NOMO-1 treated with DMSO at 0.1 percent for 48 hours (cell line): ENCODE results near the gene DOCK2.
A peak's percentile ranks its signal among the peaks of the same experiment; 100 is the strongest.
"Not testable (repeated sequence)": the region's sequence is repeated elsewhere in the genome, so short reads cannot be mapped to it uniquely, and the experiment has no call there.

Source experiments
- DNase-seq: peaks from one replicate; lab custom pipeline; 2025; ENCODE audit not compliant: unreplicated experiment; lab: John Stamatoyannopoulos, UW

DOCK2 gene

GRCh38 chr5:169753795-169754194 lies 116.7 kb downstream of the DOCK2 start:
- DNase-seq, result peak; percentile 43

GRCh38 chr5:169754737-169755136 lies 117.7 kb downstream of the DOCK2 start:
- DNase-seq, result no peak

GRCh38 chr5:169756071-169756765 lies 119.1 kb downstream of the DOCK2 start:
- no peak for DNase-seq

GRCh38 chr5:169757016-169757415 lies 119.9 kb downstream of the DOCK2 start:
- no peak for DNase-seq

DNA sequence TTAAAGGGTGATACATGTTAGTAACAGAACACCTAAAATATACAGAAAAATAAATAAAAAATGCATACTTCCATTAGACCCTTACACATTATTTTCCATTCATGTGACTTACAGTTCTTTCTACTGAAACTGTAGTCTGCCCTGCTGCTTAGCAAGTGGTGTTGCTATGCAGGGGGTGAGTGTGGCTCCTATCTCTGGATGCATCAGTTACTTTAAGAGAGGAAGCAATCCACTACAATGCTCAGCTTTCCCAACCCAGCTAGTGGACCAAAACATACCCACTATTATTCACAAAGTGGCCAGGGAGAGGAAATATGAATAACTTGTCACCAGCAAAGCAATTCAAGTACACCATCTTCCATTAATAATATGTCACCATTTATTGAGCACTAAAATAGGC lies 121.8 kb downstream of the DOCK2 start:
- no peak for DNase-seq

- DNase-seq, result no peak
These were observed 123.2 kb downstream of the DOCK2 start for GRCh38 chr5:169760229-169760628.

GRCh38 chr5:169762338-169763095 lies 125.4 kb downstream of the DOCK2 start:
- no peak for DNase-seq

DNA sequence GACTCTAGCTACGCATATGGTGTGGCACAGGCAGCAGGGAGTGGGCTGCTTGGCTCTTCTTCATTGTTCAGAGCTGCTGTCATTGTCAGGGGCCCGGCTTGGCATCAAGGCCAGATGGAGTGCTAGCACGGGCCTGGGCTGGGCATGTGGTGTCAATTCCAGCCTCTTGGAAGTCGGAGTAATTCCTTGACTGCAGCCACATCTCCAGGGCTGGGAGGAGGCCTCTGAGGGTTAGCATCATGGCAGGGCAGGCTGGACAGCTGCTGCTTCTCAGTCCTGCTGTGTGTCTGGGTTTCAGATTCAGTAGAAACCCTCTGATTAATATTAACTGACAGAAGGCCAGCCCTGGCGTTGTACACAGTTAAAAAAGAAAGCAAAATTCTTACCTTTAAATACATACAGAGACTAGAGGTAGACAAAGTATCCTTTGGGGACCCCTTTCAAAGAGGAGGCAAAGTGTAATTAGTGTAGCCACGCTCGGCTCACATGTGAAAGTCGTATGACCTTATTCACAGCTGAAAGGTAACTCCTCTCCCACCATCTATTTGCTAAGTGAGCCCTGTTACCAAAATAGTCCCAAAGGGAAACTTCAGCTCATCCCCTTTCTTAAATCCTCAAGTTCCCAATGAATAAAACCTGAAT lies 126.4 kb downstream of the DOCK2 start:
- DNase-seq, result no peak

- no peak for DNase-seq
These were observed 126.9 kb downstream of the DOCK2 start for GRCh38 chr5:169764018-169764378.

GRCh38 chr5:169765176-169765996 lies 128.3 kb downstream of the DOCK2 start:
- DNase-seq, result no peak

- DNase-seq, result not testable (repeated sequence)
These were observed 129.9 kb downstream of the DOCK2 start for GRCh38 chr5:169766943-169767342.

GRCh38 chr5:169767938-169768337 lies 130.9 kb downstream of the DOCK2 start:
- DNase-seq, result no peak

- no peak for DNase-seq
These were observed 131.3 kb downstream of the DOCK2 start for GRCh38 chr5:169768416-169768815.

GRCh38 chr5:169770109-169770508 lies 133.0 kb downstream of the DOCK2 start:
- no peak for DNase-seq

- DNase-seq, result no peak
These were observed 135.2 kb downstream of the DOCK2 start for GRCh38 chr5:169772256-169772655.

DNA sequence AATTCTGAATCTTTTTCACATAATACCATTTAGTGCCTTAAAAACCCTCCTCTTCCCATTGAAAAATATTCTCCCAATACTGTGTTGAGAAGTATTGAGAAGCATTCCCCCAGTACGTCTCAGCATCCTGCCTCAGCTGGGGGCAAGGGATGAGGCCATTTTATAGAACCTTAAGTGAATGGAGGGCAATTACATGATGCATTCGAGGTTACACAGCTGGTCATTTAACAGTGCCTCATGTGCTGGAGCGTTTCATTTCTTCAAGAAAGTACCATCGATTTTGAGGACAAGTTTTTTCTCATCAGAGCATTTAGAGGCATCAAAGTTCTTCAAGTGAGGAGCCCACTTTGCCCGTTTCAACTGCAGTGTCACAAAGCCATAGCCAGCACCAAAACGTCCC lies 135.6 kb downstream of the DOCK2 start:
- no peak for DNase-seq

GRCh38 chr5:169777159-169777558 lies 140.1 kb downstream of the DOCK2 start:
- DNase-seq, result no peak

DNA sequence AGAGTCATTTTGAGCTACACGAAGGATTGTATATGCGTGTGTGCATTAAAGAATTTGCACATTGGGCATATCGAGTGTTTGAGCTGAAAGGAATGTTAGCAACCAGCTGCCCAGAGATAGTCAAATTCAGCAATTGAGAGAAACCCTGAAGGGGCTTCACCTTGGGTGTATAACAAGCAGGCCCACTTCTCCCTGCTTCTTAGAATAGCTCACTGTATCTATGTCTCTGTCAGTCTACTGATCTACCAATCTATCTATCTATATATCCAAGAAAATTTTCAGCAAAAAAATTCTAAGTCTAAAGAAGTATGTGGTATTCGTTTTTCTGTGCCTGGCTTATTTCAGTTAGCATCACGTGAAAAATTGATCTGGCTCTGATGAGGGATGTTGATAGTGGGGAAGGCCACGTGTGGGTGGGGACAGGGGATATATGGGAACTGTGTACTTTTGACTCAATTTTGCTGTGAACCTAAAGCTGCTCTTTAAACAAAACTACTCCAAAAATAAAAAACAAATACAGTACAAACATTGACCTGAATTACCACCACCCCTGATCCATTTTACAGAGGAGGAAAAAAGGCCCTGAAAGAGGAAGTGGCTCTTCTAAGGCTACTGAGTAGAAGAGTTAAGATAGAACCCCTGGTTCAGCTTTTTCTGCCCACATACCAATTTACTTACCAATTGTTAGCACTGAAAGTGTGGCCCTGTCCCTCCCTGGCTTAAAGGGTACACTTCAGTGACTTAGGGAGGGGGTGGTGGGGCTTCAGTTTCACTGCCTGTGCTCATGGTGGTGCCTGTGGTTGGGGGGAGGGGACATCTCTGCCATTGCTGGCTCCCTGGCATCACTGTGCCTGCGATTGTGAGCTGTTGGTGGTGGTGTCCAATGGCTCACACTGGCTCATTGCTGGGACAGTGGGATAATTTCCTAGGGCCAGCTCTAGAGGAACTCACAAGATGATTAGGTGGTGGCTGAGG lies 141.8 kb downstream of the DOCK2 start:
- DNase-seq, result no peak

DNA sequence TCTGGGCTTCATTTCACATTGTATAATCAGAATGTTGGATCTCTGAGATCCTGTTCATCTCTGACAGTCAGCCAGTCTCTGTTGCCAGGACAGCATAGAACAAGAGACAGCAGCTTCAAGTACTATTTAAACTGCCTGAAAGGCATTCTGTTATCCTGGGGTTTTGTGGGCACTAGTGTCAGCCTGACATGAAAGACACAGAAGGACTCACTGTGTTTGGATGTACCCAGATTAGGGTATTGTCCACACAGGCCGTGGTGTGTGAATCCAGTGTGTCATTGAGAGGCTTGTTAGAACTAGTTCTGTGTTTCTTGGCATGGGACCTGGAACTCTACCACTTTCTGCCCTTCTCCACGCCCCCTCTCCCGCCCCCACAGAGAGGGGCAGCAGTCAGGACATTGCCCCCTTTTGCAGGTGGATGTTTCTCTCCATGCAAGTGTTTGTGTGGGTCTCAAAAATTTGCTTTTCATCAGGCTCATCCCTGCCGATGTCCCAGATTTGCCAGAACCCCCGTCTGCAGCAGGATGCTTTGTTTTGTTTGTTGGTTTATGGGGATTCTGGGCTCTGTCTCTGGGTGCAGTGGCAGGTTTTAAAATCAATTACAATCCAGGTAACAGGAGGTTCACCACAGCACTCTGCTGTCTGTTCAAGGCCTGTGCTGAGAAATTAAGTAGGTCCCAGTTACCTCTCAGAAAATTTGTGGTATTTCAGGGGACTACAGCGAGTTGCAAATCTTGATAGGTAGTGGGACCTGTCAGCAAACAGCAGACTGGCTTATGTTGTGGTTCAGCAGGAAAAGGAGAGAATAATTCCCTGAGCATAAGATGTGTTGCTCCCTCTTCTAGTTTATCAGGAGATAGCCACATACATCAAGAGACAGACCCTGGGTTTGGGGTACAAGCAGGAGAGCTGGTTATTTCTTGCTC lies 144.6 kb downstream of the DOCK2 start:
- no peak for DNase-seq
